ENCODE measurements around the gene GTPBP6.

- TF ChIP-seq POLR2AphosphoS5 (IDR thresholded peaks at IDR 0.05; ENCODE audit: borderline replicate concordance, low read depth, low read length) (peak; percentile 67), FOXP2 (optimal IDR thresholded peaks at IDR 0.05; ENCODE audit: control extremely low read depth, extremely low read length, insufficient read depth) (no peak), EZH2 (IDR thresholded peaks at IDR 0.05) (no peak)
Observed at GRCh38 chrX:275967-276580, 42.5 kb downstream of the GTPBP6 start.
